ENCODE measurements around the gene OTUD6A. TPM values are rescaled to one million over a fixed set of nuclear protein-coding genes. Genes with fewer than 3 reads are reported as not detected.

OTUD6A gene
- total RNA-seq, 1 experiment from 2014 or later = not detected

GRCh38 chrX:70084592-70085240 is 22.5 kb downstream of the OTUD6A start:
- H3K9ac ChIP-seq (ENCODE audit: low read length) = no peak overlapping the region
- H2AFZ ChIP-seq (ENCODE audit: low read depth, low read length, poor library complexity, severe bottlenecking) = no peak overlapping the region
- H4K20me1 ChIP-seq (ENCODE audit: insufficient read depth) = no peaks in the 10 kb centered on the region
- POLR2A ChIA-PET = no interaction called here
- H3K36me3 ChIP-seq (ENCODE audit: control insufficient read depth in 1 of 2, insufficient read depth in 2 of 2, low read length in 2 of 2) = no peaks in the 10 kb centered on the region
- H3K4me1 ChIP-seq (ENCODE audit: control insufficient read depth in 1 of 2, insufficient read depth in 2 of 2, low read length in 2 of 2) = no peaks in the 10 kb centered on the region
- H3K4me3 ChIP-seq (replicated peaks in 1 of 2; ENCODE audit: low read depth in 1 of 2, low read length in 2 of 2) = no peak overlapping the region
- ATAC-seq = no peak
- no peak for TF ChIP-seq ZNF274 (IDR thresholded peaks at IDR 0.05; ENCODE audit: low read depth, low read length)
- no peak for TF ChIP-seq MAX (IDR thresholded peaks at IDR 0.05)
- no peaks in the 10 kb centered on the region for H3K79me2 ChIP-seq (ENCODE audit: insufficient read depth, low read length)
- no peaks in the 10 kb centered on the region for H3K27me3 ChIP-seq (ENCODE audit: insufficient read depth, low read length)
- BruUV-seq (replicated peaks) = no TSS peak
- RAD21 ChIA-PET (ENCODE audit: low non-redundant PET in 1 of 2, low total read pairs in 2 of 2, uncharacterized antibody in 2 of 2, unreplicated experiment in 2 of 2) = no interaction called here
- no peak overlapping the region for H3K4me2 ChIP-seq (ENCODE audit: low read length)
- no peaks in the 10 kb centered on the region for H3K9me3 ChIP-seq (ENCODE audit: control insufficient read depth in 1 of 2, insufficient read depth in 1 of 2, low read depth in 1 of 2, low read length in 2 of 2)
- no peak for DNase-seq (ENCODE audit: low read depth, low spot score)
- H3K27ac ChIP-seq (ENCODE audit: low read depth, low read length) = no peak overlapping the region
- no peaks in the 10 kb centered on the region for H3K9me2 ChIP-seq (ENCODE audit: insufficient read depth)
- intact Hi-C loops (cut with micrococcal nuclease) = no loop called here
- CTCF ChIA-PET = no interaction called here

DNA sequence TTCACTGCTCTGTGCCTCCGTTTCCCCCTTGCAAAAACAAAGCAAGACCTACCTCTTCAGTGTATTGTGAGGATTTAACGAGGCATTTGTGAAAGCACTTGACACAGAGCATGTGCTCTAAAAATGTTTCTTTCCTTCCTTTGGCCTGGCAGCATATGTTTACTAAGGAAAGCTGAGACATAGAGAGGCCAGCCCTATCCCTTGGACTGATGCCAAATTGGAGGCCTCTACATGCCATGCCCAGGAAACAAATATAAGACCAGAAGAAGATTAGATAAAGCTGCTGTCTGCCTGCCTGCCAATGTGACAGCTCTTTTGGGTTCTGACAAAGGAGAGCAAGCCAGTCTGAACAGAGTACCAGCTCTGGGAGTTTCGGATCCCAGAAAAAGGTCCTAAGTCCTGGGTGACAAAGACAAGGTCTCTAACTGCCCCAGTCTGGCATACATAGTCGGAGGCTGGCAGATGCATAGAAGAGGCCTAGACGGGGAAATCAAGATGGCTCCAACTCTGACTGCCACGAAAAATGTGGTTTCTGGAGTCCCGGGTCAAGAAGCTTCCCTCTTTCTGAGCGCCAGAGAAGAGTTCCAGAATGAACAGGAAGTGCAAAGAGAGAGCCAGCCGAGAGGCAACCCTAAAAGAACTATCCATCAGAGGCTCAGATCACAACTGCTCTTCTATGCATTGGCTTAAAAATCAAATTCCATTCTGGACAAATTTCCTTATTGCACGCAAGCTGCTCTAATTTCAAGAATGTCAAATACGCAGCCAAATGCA is 25.8 kb downstream of the OTUD6A start:
- no peak overlapping the region for H3K27ac ChIP-seq (ENCODE audit: low read depth, low read length)
- H2AFZ ChIP-seq (ENCODE audit: low read depth, low read length, poor library complexity, severe bottlenecking) = no peak overlapping the region
- no peaks in the 10 kb centered on the region for H3K4me1 ChIP-seq (ENCODE audit: control insufficient read depth in 1 of 2, insufficient read depth in 2 of 2, low read length in 2 of 2)
- intact Hi-C loops (cut with micrococcal nuclease) = no loop called here
- H4K20me1 ChIP-seq (ENCODE audit: insufficient read depth) = no peaks in the 10 kb centered on the region
- H3K36me3 ChIP-seq (ENCODE audit: control insufficient read depth in 1 of 2, insufficient read depth in 2 of 2, low read length in 2 of 2) = no peaks in the 10 kb centered on the region
- ChIA-PET POLR2A (no interaction called here), RAD21 (ENCODE audit: low non-redundant PET in 1 of 2, low total read pairs in 2 of 2, uncharacterized antibody in 2 of 2, unreplicated experiment in 2 of 2) (no interaction called here), CTCF (interaction anchor here (1.2 kb wide), 1 partner anchor 9 kb away, joined by 3 read pairs; no protein-coding TSS in a partner anchor)
- DNase-seq (ENCODE audit: low read depth, low spot score) = no peak
- no peaks in the 10 kb centered on the region for H3K79me2 ChIP-seq (ENCODE audit: insufficient read depth, low read length)
- ATAC-seq = no peak
- H3K9ac ChIP-seq (ENCODE audit: low read length) = no peak overlapping the region
- H3K9me2 ChIP-seq (ENCODE audit: insufficient read depth) = no peaks in the 10 kb centered on the region
- no peak overlapping the region for H3K4me3 ChIP-seq (replicated peaks in 1 of 2; ENCODE audit: low read depth in 1 of 2, low read length in 2 of 2)
- no peak overlapping the region for H3K4me2 ChIP-seq (ENCODE audit: low read length)
- no peaks in the 10 kb centered on the region for H3K9me3 ChIP-seq (ENCODE audit: control insufficient read depth in 1 of 2, insufficient read depth in 1 of 2, low read depth in 1 of 2, low read length in 2 of 2)
- BruUV-seq (replicated peaks) = no TSS peak
- H3K27me3 ChIP-seq (ENCODE audit: insufficient read depth, low read length) = no peaks in the 10 kb centered on the region
- TF ChIP-seq MAX (IDR thresholded peaks at IDR 0.05) = no peak
- no peak for TF ChIP-seq JUND (IDR thresholded peaks at IDR 0.05)
- TF ChIP-seq EGR1 (IDR thresholded peaks at IDR 0.05; ENCODE audit: low read depth) = no peak
- no peak for TF ChIP-seq EZH2 (IDR thresholded peaks at IDR 0.05)
- TF ChIP-seq EZH2phosphoT487 (IDR thresholded peaks at IDR 0.05; ENCODE audit: borderline replicate concordance) = no peak
- TF ChIP-seq SP1 (IDR thresholded peaks at IDR 0.05; ENCODE audit: low read depth) = no peak
- no peak for TF ChIP-seq ZNF274 (IDR thresholded peaks at IDR 0.05; ENCODE audit: low read depth, low read length)
- TF ChIP-seq TCF7L2 (IDR thresholded peaks at IDR 0.05; ENCODE audit: borderline replicate concordance, extremely low read depth, insufficient read depth, insufficient read length) = no peak
- no peak for TF ChIP-seq POLR2A (IDR thresholded peaks at IDR 0.05; ENCODE audit: borderline replicate concordance, extremely low read depth, insufficient read depth, insufficient read length)
- TF ChIP-seq CBX3 (IDR thresholded peaks at IDR 0.05; ENCODE audit: low read depth) = no peak
- no peak for TF ChIP-seq FOSL1 (IDR thresholded peaks at IDR 0.05; ENCODE audit: low read depth)
- TF ChIP-seq RAD21 (IDR thresholded peaks at IDR 0.05; ENCODE audit: low read depth) = no peak
- TF ChIP-seq ZFX (IDR thresholded peaks at IDR 0.05) = no peak
- no peak for TF ChIP-seq SIN3A (IDR thresholded peaks at IDR 0.05; ENCODE audit: low read depth)
- no peak for TF ChIP-seq CEBPB (IDR thresholded peaks at IDR 0.05; ENCODE audit: low read depth)
- no peak for TF ChIP-seq ATF3 (IDR thresholded peaks at IDR 0.05)
- no peak for TF ChIP-seq ZBTB33 (IDR thresholded peaks at IDR 0.05; ENCODE audit: extremely low read depth, insufficient replicate concordance, low read length)
- no peak for TF ChIP-seq POLR2AphosphoS5 (IDR thresholded peaks at IDR 0.05; ENCODE audit: low read depth, low read length)

All from HCT116 (cell line).